Measurements from ENCODE around the gene MACROD2. TPM values are rescaled to one million over a fixed set of nuclear protein-coding genes. Genes with fewer than 3 reads are reported as not detected.

MACROD2 gene
- 0.49 to 0.71 TPM (median 0.52 TPM) in 3 replicates for polyA plus RNA-seq
- 6.5 TPM for polyA plus RNA-seq (2011; ENCODE audit: low read depth)
- 0.62 and 0.63 TPM in 2 replicates for polyA plus RNA-seq (2011; cell fraction: cytosol; rRNA removed)
- 0.81 and 1.4 TPM in 2 replicates for polyA plus RNA-seq (2011; cell fraction: nucleus; rRNA removed)
- 0.38 and 1.5 TPM in 2 replicates for polyA plus RNA-seq (2012; ENCODE audit: low replicate concordance)
- polyA minus RNA-seq: 2.2 to 4.1 TPM in 2 of 3 replicates, not detected in the other
- polyA minus RNA-seq (2011; cell fraction: cytosol; rRNA and poly(A)+ RNA removed): not detected
- 4.6 and 10.3 TPM in 2 replicates for polyA minus RNA-seq (2011; cell fraction: nucleus; rRNA and poly(A)+ RNA removed)

GRCh38 chr20:13995086-13995665 lies at the start of gene MACROD2:
MACROD2 (plus strand) TSS chr20:13995516.
- dilution Hi-C loops (cut with MboI; ENCODE audit: extremely low pct_ligation_motif_present, low sequenced_read_pairs): no loop called here
- H3K9me3 ChIP-seq (ENCODE audit: control insufficient read depth, low read depth, low read length): no peaks in the 10 kb centered on the region
- peak; percentile 71 for FAIRE-seq

GRCh38 chr20:13947719-13948118 lies 47.6 kb upstream of the MACROD2 start:
- H3K4me2 ChIP-seq (ENCODE audit: control insufficient read depth, extremely low read depth, insufficient read depth, low read depth, low read length): no peak overlapping the region
- H3K4me1 ChIP-seq (ENCODE audit: control insufficient read depth, extremely low read depth, insufficient read depth, low read length): no peaks in the 10 kb centered on the region
- DNase-seq (ENCODE audit: low read depth, low spot score) (no peak), FAIRE-seq (no peak)
- no peaks in the 10 kb centered on the region for H4K20me1 ChIP-seq (ENCODE audit: control insufficient read depth, extremely low read depth, insufficient read depth, low read length)
- H3K9me1 ChIP-seq (ENCODE audit: control insufficient read depth, extremely low read depth, insufficient read depth, low read length): no peaks in the 10 kb centered on the region
- no peak overlapping the region for H3K4me3 ChIP-seq (ENCODE audit: control insufficient read depth in 2 of 3, extremely low read depth in 1 of 3, insufficient read depth in 2 of 3, low read depth in 1 of 3, low read length in 3 of 3)
- H3K9me3 ChIP-seq (ENCODE audit: control insufficient read depth, low read depth, low read length): no peaks in the 10 kb centered on the region
- dilution Hi-C loops (cut with MboI; ENCODE audit: extremely low pct_ligation_motif_present, low sequenced_read_pairs): no loop called here
- H3K79me2 ChIP-seq (ENCODE audit: control insufficient read depth, insufficient read depth, low read length): no peaks in the 10 kb centered on the region
- no peak overlapping the region for H2AFZ ChIP-seq (ENCODE audit: control insufficient read depth, low read length)
- TF ChIP-seq CTCF (optimal IDR thresholded peaks at IDR 0.05 in 1 of 3, IDR thresholded peaks at IDR 0.05 in 1 of 3, conservative IDR thresholded peaks at IDR 0.05 in 1 of 3; ENCODE audit: extremely low read depth in 1 of 3, insufficient read depth in 2 of 3, low read length in 3 of 3): no peak
- TF ChIP-seq EZH2 (IDR thresholded peaks at IDR 0.05; ENCODE audit: low read length): no peak
- H3K9ac ChIP-seq (ENCODE audit: control insufficient read depth, extremely low read depth, insufficient read depth, low read length): no peak overlapping the region
- H3K27ac ChIP-seq (ENCODE audit: control insufficient read depth, insufficient read depth, low read length): no peak overlapping the region
- no peaks in the 10 kb centered on the region for H3K36me3 ChIP-seq (ENCODE audit: control insufficient read depth in 2 of 2, extremely low read depth in 1 of 2, insufficient read depth in 2 of 2, low read length in 2 of 2)
- no peaks in the 10 kb centered on the region for H3K27me3 ChIP-seq (ENCODE audit: control insufficient read depth, extremely low read depth, insufficient read depth, low read length)

More at GRCh38 chr20:13995086-13995665, at the start of gene MACROD2:
- peak within 1 kb of the TSS; percentile 52 to 83 (median 73) for H3K4me3 ChIP-seq (ENCODE audit: control insufficient read depth in 2 of 3, extremely low read depth in 1 of 3, insufficient read depth in 2 of 3, low read depth in 1 of 3, low read length in 3 of 3)
- peak; percentile 83 for DNase-seq (ENCODE audit: low read depth, low spot score)
- peak within 1 kb of the TSS; percentile 93 for H2AFZ ChIP-seq (ENCODE audit: control insufficient read depth, low read length)
- H3K79me2 ChIP-seq (ENCODE audit: control insufficient read depth, insufficient read depth, low read length): no peaks in the 10 kb centered on the region
- no peaks in the 10 kb centered on the region for H3K36me3 ChIP-seq (ENCODE audit: control insufficient read depth in 2 of 2, extremely low read depth in 1 of 2, insufficient read depth in 2 of 2, low read length in 2 of 2)
- no peaks in the 10 kb centered on the region for H4K20me1 ChIP-seq (ENCODE audit: control insufficient read depth, extremely low read depth, insufficient read depth, low read length)
- peak within 1 kb of the TSS; percentile 54 for H3K9ac ChIP-seq (ENCODE audit: control insufficient read depth, extremely low read depth, insufficient read depth, low read length)
- peak within 1 kb of the TSS; percentile 92 for H3K4me2 ChIP-seq (ENCODE audit: control insufficient read depth, extremely low read depth, insufficient read depth, low read depth, low read length)
- peaks cover 7% of the 10 kb centered on the region for H3K4me1 ChIP-seq (ENCODE audit: control insufficient read depth, extremely low read depth, insufficient read depth, low read length)
- no peak within 1 kb of the TSS for H3K27ac ChIP-seq (ENCODE audit: control insufficient read depth, insufficient read depth, low read length)
- H3K27me3 ChIP-seq (ENCODE audit: control insufficient read depth, extremely low read depth, insufficient read depth, low read length): no peaks in the 10 kb centered on the region
- no peaks in the 10 kb centered on the region for H3K9me1 ChIP-seq (ENCODE audit: control insufficient read depth, extremely low read depth, insufficient read depth, low read length)
- TF ChIP-seq CTCF (optimal IDR thresholded peaks at IDR 0.05 in 1 of 3, IDR thresholded peaks at IDR 0.05 in 1 of 3, conservative IDR thresholded peaks at IDR 0.05 in 1 of 3; ENCODE audit: extremely low read depth in 1 of 3, insufficient read depth in 2 of 3, low read length in 3 of 3): peak in 1 of 3 experiments; percentile 2
- no peak for TF ChIP-seq EZH2 (IDR thresholded peaks at IDR 0.05; ENCODE audit: low read length)
